Measurements from ENCODE around the gene CTNNBL1. TPM values are rescaled to one million over a fixed set of nuclear protein-coding genes. Genes with fewer than 3 reads are reported as not detected.

The CTNNBL1 gene
- total RNA-seq, 2 experiments from 2014 or later, result 31.1 to 33.4 TPM

- Mint-ChIP-seq H3K27ac (no peak overlapping the region), H3K27me3 (no peaks in the 10 kb centered on the region), H3K9me3 (no peaks in the 10 kb centered on the region), H3K4me1 (ENCODE audit: low read depth) (no peaks in the 10 kb centered on the region), H3K36me3 (ENCODE audit: low read depth) (peaks cover 90% of the 10 kb centered on the region), H3K4me3 (no peak overlapping the region)
- Histone ChIP-seq H3K9me3 (ENCODE audit: control insufficient read depth in 1 of 2, insufficient read depth in 1 of 2, low read length in 2 of 2) (no peaks in the 10 kb centered on the region), H3K27ac (ENCODE audit: low read depth in 1 of 2, low read length in 2 of 2) (no peak overlapping the region), H3K36me3 (ENCODE audit: insufficient read depth, low read length) (peaks cover 25% of the 10 kb centered on the region), H3K4me3 (ENCODE audit: low read length) (no peak overlapping the region), H3K4me1 (ENCODE audit: insufficient read depth, low read length) (no peaks in the 10 kb centered on the region), H3K27me3 (ENCODE audit: control insufficient read depth in 1 of 2, insufficient read depth in 2 of 2, low read length in 2 of 2) (no peaks in the 10 kb centered on the region)
- POLR2A ChIA-PET, result no interaction called here
- ATAC-seq (ENCODE audit: poor library complexity), result no peak
- DNase-seq, result no peak
- TF ChIP-seq, protein P1, sequence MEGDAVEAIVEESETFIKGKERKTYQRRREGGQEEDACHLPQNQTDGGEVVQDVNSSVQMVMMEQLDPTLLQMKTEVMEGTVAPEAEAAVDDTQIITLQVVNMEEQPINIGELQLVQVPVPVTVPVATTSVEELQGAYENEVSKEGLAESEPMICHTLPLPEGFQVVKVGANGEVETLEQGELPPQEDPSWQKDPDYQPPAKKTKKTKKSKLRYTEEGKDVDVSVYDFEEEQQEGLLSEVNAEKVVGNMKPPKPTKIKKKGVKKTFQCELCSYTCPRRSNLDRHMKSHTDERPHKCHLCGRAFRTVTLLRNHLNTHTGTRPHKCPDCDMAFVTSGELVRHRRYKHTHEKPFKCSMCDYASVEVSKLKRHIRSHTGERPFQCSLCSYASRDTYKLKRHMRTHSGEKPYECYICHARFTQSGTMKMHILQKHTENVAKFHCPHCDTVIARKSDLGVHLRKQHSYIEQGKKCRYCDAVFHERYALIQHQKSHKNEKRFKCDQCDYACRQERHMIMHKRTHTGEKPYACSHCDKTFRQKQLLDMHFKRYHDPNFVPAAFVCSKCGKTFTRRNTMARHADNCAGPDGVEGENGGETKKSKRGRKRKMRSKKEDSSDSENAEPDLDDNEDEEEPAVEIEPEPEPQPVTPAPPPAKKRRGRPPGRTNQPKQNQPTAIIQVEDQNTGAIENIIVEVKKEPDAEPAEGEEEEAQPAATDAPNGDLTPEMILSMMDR (IDR thresholded peaks at IDR 0.05), result no peak
- intact Hi-C loops (cut with DNase I, micrococcal nuclease), result no loop called here
- CTCF ChIA-PET, result no interaction called here
These were observed 155.7 kb downstream of the CTNNBL1 start for GRCh38 chr20:37849566-37849965.

GRCh38 chr20:37850036-37850592, 156.3 kb downstream of the CTNNBL1 start:
- no peak overlapping the region for H3K4me3 ChIP-seq (ENCODE audit: low read length)
- CTCF ChIA-PET, result no interaction called here
- H3K36me3 Mint-ChIP-seq (ENCODE audit: low read depth), result peaks cover 90% of the 10 kb centered on the region

DNA sequence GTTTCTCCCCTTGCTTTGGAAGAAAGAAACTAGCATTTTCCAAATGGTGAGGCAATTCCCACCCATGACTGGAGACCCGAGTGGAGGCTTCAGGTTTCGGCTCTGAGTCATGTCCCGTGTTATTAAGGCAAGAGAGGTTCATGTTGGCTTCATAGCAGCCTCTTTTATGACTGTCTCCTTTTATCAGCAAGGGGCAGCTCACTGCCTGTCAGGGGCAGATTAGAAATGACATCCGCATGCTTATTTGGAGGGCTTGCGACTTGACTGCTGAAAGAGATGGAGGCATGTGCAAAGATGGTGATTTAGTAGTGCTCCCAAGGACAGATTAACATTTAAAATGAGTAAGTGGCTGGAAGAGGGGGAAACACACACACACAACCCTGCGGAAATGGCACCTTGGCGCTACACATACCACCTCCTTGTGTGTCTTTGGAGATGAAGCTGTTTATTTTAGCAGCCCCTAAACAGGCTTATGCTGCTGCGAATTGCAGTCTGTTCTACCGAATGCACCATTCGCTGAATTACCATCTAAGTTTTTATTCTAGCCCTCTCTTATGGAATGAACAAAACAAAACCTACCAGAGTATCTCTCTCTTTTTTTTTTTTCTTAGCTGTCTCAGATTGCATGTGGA, 157.0 kb downstream of the CTNNBL1 start:
- Histone ChIP-seq H3K9me3 (ENCODE audit: control insufficient read depth in 1 of 2, insufficient read depth in 1 of 2, low read length in 2 of 2) (no peaks in the 10 kb centered on the region), H3K27ac (ENCODE audit: low read depth in 1 of 2, low read length in 2 of 2) (no peak overlapping the region), H3K4me1 (ENCODE audit: insufficient read depth, low read length) (no peaks in the 10 kb centered on the region), H3K27me3 (ENCODE audit: control insufficient read depth in 1 of 2, insufficient read depth in 2 of 2, low read length in 2 of 2) (no peaks in the 10 kb centered on the region), H3K4me3 (ENCODE audit: low read length) (no peak overlapping the region), H3K36me3 (ENCODE audit: insufficient read depth, low read length) (peaks cover 23% of the 10 kb centered on the region)
- Mint-ChIP-seq H3K4me3 (no peak overlapping the region), H3K27ac (no peak overlapping the region), H3K36me3 (ENCODE audit: low read depth) (peaks cover 95% of the 10 kb centered on the region), H3K27me3 (no peaks in the 10 kb centered on the region), H3K4me1 (ENCODE audit: low read depth) (no peaks in the 10 kb centered on the region), H3K9me3 (no peaks in the 10 kb centered on the region)
- TF ChIP-seq, protein P1 (IDR thresholded peaks at IDR 0.05), result no peak
- POLR2A ChIA-PET, result no interaction called here
- CTCF ChIA-PET, result no interaction called here
- DNase-seq (no peak), ATAC-seq (ENCODE audit: poor library complexity) (no peak)
- intact Hi-C loops (cut with DNase I, micrococcal nuclease), result no loop called here

More at GRCh38 chr20:37850036-37850592, 156.3 kb downstream of the CTNNBL1 start:
- Mint-ChIP-seq H3K4me3 (no peak overlapping the region), H3K27ac (no peak overlapping the region), H3K9me3 (no peaks in the 10 kb centered on the region), H3K4me1 (ENCODE audit: low read depth) (no peaks in the 10 kb centered on the region), H3K27me3 (no peaks in the 10 kb centered on the region)
- Histone ChIP-seq H3K9me3 (ENCODE audit: control insufficient read depth in 1 of 2, insufficient read depth in 1 of 2, low read length in 2 of 2) (no peaks in the 10 kb centered on the region), H3K27ac (ENCODE audit: low read depth in 1 of 2, low read length in 2 of 2) (no peak overlapping the region), H3K4me1 (ENCODE audit: insufficient read depth, low read length) (no peaks in the 10 kb centered on the region), H3K27me3 (ENCODE audit: control insufficient read depth in 1 of 2, insufficient read depth in 2 of 2, low read length in 2 of 2) (no peaks in the 10 kb centered on the region), H3K36me3 (ENCODE audit: insufficient read depth, low read length) (peaks cover 25% of the 10 kb centered on the region)
- POLR2A ChIA-PET, result no interaction called here
- intact Hi-C loops (cut with DNase I, micrococcal nuclease), result no loop called here
- ATAC-seq (ENCODE audit: poor library complexity) (no peak), DNase-seq (no peak)
- TF ChIP-seq, protein P1 (IDR thresholded peaks at IDR 0.05), result no peak

All from CD4-positive, alpha-beta T cell (primary cell).